Measurements from ENCODE around the gene TNF.

TNF gene

DNA sequence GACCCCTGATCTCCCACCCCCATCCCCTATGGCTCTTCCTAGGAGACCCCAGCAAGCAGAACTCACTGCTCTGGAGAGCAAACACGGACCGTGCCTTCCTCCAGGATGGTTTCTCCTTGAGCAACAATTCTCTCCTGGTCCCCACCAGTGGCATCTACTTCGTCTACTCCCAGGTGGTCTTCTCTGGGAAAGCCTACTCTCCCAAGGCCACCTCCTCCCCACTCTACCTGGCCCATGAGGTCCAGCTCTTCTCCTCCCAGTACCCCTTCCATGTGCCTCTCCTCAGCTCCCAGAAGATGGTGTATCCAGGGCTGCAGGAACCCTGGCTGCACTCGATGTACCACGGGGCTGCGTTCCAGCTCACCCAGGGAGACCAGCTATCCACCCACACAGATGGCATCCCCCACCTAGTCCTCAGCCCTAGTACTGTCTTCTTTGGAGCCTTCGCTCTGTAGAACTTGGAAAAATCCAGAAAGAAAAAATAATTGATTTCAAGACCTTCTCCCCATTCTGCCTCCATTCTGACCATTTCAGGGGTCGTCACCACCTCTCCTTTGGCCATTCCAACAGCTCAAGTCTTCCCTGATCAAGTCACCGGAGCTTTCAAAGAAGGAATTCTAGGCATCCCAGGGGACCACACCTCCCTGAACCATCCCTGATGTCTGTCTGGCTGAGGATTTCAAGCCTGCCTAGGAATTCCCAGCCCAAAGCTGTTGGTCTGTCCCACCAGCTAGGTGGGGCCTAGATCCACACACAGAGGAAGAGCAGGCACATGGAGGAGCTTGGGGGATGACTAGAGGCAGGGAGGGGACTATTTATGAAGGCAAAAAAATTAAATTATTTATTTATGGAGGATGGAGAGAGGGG is 1.9 kb upstream of the TNF start:
- no peak for DNase-seq (ENCODE audit: low read depth)

DNA sequence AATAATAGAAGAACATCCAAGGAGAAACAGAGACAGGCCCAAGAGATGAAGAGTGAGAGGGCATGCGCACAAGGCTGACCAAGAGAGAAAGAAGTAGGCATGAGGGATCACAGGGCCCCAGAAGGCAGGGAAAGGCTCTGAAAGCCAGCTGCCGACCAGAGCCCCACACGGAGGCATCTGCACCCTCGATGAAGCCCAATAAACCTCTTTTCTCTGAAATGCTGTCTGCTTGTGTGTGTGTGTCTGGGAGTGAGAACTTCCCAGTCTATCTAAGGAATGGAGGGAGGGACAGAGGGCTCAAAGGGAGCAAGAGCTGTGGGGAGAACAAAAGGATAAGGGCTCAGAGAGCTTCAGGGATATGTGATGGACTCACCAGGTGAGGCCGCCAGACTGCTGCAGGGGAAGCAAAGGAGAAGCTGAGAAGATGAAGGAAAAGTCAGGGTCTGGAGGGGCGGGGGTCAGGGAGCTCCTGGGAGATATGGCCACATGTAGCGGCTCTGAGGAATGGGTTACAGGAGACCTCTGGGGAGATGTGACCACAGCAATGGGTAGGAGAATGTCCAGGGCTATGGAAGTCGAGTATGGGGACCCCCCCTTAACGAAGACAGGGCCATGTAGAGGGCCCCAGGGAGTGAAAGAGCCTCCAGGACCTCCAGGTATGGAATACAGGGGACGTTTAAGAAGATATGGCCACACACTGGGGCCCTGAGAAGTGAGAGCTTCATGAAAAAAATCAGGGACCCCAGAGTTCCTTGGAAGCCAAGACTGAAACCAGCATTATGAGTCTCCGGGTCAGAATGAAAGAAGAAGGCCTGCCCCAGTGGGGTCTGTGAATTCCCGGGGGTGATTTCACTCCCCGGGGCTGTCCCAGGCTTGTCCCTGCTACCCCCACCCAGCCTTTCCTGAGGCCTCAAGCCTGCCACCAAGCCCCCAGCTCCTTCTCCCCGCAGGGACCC is 981 bp upstream of the TNF start:
- no peak for DNase-seq (ENCODE audit: low read depth)

DNA sequence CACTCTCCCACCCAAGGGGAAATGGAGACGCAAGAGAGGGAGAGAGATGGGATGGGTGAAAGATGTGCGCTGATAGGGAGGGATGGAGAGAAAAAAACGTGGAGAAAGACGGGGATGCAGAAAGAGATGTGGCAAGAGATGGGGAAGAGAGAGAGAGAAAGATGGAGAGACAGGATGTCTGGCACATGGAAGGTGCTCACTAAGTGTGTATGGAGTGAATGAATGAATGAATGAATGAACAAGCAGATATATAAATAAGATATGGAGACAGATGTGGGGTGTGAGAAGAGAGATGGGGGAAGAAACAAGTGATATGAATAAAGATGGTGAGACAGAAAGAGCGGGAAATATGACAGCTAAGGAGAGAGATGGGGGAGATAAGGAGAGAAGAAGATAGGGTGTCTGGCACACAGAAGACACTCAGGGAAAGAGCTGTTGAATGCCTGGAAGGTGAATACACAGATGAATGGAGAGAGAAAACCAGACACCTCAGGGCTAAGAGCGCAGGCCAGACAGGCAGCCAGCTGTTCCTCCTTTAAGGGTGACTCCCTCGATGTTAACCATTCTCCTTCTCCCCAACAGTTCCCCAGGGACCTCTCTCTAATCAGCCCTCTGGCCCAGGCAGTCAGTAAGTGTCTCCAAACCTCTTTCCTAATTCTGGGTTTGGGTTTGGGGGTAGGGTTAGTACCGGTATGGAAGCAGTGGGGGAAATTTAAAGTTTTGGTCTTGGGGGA is 754 bp downstream of the TNF start:
- no peak for DNase-seq (ENCODE audit: low read depth)

DNA sequence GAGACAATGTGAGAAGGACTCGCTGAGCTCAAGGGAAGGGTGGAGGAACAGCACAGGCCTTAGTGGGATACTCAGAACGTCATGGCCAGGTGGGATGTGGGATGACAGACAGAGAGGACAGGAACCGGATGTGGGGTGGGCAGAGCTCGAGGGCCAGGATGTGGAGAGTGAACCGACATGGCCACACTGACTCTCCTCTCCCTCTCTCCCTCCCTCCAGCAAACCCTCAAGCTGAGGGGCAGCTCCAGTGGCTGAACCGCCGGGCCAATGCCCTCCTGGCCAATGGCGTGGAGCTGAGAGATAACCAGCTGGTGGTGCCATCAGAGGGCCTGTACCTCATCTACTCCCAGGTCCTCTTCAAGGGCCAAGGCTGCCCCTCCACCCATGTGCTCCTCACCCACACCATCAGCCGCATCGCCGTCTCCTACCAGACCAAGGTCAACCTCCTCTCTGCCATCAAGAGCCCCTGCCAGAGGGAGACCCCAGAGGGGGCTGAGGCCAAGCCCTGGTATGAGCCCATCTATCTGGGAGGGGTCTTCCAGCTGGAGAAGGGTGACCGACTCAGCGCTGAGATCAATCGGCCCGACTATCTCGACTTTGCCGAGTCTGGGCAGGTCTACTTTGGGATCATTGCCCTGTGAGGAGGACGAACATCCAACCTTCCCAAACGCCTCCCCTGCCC is 1.7 kb downstream of the TNF start:
- no peak for DNase-seq (ENCODE audit: low read depth)

DNA sequence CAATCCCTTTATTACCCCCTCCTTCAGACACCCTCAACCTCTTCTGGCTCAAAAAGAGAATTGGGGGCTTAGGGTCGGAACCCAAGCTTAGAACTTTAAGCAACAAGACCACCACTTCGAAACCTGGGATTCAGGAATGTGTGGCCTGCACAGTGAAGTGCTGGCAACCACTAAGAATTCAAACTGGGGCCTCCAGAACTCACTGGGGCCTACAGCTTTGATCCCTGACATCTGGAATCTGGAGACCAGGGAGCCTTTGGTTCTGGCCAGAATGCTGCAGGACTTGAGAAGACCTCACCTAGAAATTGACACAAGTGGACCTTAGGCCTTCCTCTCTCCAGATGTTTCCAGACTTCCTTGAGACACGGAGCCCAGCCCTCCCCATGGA is 2.2 kb downstream of the TNF start:
- no peak for DNase-seq (ENCODE audit: low read depth)

DNA sequence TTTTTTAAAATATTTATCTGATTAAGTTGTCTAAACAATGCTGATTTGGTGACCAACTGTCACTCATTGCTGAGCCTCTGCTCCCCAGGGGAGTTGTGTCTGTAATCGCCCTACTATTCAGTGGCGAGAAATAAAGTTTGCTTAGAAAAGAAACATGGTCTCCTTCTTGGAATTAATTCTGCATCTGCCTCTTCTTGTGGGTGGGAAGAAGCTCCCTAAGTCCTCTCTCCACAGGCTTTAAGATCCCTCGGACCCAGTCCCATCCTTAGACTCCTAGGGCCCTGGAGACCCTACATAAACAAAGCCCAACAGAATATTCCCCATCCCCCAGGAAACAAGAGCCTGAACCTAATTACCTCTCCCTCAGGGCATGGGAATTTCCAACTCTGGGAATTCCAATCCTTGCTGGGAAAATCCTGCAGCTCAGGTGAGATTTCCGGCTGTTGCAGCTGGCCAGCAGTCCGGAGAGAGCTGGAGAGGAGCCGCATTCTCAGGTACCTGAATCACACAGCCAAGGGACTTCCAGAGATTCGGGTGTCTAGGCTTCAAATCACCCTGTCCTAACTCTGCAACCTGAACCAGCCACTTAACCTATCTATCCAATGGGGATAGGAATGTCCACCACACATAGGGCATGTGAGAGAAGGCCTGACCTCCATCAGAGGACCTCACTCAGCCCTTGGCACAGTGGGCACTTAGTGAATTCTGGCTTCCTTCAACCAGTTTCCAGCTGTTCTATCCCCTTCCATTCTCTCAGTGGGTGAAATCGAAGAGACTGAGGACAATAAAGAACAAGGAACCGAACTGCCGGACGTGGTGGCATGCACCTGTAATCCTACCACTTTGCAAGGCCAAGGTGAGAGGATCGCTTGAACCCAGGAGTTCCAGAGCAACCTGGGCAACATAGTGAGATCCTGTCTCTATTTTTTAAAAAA is 3.1 kb downstream of the TNF start:
- DNase-seq (ENCODE audit: low read depth) = no peak

DNA sequence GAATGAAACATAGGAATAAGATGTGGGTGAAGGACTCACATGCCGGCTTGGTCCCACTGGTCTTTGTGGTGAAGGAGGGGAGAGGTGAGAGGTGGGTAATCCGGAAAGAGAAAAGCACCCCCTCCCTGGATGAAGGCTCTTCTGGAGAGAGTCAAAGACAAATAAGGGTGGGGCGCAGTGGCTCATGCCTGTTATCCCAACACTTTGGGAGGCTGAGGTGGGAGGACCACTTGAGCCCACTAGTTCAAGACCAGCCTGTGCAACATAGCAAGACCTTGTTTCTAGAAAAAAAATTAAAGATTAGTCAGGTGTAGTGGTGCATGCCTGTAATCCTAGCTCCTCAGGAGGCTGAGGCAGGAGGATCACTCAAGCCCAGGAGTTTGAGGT is 3.7 kb downstream of the TNF start:
- no peak for DNase-seq (ENCODE audit: low read depth)

DNA sequence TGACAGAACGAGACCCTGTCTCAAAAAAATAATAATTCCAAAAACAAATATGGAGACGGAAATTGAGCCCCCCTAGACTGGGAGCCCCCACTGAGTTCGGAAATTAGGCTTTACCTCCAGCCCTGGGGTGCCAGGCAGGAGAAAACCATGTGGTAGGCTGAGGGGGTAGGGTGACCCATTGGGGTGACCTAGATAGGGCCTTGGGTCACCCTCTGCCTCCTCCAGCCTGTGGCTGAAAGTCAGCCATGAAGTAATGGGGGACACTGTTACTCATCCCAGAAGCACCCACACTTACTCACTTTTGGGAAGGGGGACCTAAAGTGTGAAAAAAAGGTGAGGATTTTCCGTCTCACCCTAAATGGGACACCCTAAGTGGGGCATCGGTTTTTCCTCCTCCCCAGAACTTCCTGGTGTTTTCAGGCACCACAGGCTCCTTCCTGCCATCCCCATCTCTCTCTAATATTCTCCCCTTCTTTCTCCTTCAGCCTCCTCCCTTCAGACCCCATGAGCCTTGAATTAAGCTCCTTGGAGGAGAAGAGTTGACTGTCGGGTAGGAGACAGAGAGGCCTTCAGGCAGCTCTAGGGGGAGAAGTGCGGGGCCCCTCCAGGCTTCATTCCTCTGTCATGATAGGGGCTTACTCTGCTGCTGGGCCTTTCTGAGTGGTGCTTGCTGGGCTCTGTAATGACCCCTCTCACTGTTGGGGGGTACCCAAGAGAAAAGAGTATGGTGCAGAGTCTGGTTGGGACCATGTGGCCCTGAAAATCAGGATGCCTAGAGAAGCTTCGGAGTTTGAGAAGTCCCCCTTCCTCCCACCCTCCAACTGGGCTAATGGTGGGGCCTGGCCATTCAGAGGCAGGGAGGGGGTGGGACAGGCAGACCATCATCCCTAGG is 4.4 kb downstream of the TNF start:
- no peak for DNase-seq (ENCODE audit: low read depth)

DNA sequence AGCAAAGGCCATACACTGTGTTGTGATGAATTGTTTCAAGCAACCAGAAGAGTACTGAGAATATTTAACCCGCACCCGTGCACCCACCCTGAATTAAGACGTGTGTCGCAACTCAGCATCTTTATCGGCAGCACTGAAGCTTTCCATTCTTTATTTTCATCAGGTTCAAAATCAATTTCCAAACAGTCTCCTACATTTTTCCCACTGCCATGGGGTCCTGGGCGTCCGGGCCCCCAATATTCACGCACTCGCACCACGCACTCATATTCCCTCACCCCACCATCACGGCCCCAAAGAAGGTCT is 5.0 kb downstream of the TNF start:
- DNase-seq (ENCODE audit: low read depth) = no peak

DNA sequence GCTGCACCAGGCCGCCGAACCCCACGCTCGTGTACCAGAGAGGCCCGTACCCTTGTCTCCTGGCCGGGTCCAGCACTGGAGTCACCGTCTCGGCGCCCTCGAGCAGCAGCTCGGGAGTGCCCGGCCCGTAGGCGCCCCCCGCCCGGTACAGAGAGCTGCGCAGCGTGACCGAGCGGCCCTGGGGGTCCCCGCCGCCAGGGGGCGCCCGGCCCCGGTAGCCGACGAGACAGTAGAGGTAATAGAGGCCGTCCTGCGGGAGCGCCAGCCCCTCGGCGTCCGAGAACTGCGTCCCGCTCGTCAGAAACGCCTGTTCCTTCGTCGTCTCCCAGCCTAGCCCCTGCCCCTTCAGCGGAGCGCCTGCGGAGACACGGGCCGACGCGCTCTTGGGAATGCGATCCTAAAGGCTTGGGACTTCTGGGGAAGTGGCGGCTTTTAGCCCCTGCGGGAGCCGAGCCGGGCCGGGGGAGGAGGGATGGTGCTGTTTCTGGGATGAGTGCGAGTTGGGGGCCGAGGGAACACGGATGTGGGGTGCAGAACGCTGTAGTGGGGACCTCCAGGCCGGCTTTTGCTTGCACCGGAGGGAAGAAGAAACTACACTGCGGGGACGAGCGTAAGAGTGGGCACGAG is 5.6 kb downstream of the TNF start:
- peak; percentile 83 for DNase-seq (ENCODE audit: low read depth)

DNA sequence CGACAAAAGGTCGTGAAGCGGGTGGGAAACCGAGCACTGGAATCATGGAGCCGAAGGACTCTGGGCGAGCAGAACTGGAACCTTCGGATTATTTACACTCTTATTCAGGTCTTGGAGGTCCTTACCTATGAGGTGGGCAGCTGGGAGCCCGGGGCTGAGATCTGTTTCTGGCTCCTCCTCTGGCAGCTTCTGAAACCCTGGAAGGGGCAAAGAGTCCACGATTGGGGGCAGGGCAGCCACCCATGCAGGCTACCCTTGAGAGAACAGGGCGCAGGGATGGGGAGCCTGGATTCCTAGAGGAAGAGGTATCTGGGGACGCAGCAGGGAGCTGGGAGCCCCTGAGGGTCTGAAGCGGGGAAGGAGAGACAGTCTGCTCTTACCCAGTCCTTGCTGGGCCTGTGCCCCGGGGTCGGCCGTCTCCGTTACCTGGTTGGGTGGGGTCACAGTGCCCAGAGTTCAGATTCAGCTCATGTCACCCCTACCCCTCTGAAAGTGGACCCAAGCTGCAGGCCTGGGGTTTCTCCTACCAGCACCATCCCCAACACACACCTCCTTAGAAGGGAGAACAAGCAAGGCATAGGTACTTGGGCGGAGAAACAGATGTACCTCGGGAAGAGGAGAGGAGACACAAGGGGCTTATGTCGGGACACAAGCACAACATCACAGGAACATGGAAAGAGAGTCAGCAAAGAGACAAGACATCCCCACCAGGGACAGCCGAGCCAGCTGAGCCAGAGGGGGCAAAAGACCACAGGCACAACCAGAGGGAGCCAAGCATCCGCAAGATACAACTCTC is 6.3 kb downstream of the TNF start:
- no peak for DNase-seq (ENCODE audit: low read depth)

DNA sequence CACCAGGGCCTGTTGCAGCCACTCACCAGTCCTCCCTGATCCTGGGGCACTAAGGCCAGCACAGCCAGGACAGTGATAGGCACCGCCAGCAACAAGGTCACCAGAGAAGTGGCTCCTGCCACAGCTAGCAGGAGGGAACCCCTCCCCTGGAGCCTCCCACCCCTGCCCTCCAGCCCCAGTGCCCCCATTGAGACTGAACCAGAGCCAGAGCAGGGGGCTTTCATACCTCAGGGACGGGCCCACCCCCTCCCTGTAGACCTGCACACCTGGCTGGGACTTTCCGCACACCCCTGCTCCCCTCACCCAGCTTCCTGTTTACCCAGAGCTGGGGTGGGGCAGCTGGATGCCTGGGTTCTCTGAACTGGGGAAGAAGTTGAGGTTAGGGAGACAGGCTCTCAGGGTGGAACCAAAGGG is 6.9 kb downstream of the TNF start, which contains the start of gene LTB:
Gene LTB, minus strand, starts transcription at position 195 of the 414 bp plus-strand sequence. Its CDS starts 7 bp downstream, at position 188.
- DNase-seq (ENCODE audit: low read depth) = no peak

DNA sequence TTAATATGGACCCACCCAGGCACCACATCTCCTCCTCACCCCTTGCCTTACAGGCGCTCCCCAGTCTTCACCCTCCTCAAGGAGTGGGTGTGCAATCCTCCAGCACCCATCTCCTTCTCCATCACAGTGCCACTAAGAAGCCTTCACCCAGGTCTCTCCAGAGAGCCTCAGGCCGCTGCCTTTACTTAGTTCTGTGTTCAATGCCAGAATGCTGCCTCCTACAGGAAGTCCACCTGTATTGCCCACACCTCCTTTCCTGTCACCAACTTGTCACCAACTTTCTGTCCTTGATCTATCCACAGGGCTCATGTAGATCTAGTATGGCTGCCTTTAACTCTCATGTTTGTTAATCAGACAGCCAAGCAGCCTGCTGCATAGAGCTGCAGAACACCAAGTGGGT is 10.1 kb downstream of the TNF start:
- no peak for DNase-seq (ENCODE audit: low read depth)

DNA sequence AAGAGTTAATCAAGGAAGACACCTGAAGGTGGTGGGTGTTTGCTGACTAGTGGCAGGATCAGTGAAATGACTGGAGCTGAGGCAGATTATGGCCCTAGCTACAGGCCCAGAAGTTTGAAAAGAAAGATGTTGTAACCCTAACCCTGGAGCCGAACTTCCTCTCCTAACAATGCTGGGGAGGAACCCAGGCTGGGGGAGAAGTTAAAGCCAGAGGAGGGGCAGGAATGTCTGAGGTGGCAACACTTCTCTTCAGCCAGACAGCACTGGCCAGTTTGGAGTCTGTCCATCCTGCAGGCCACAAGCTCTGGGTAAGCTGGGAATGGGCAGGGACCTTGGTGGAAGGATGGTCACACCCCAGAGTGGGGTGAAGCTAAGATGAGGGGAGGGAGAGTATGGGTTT is 10.6 kb downstream of the TNF start, which contains the start of gene LST1:
Gene LST1, plus strand, starts transcription at position 270 of the 400 bp plus-strand sequence. CDS start 1,023 bp downstream, outside the sequence.
- DNase-seq (ENCODE audit: low read depth) = no peak

DNA sequence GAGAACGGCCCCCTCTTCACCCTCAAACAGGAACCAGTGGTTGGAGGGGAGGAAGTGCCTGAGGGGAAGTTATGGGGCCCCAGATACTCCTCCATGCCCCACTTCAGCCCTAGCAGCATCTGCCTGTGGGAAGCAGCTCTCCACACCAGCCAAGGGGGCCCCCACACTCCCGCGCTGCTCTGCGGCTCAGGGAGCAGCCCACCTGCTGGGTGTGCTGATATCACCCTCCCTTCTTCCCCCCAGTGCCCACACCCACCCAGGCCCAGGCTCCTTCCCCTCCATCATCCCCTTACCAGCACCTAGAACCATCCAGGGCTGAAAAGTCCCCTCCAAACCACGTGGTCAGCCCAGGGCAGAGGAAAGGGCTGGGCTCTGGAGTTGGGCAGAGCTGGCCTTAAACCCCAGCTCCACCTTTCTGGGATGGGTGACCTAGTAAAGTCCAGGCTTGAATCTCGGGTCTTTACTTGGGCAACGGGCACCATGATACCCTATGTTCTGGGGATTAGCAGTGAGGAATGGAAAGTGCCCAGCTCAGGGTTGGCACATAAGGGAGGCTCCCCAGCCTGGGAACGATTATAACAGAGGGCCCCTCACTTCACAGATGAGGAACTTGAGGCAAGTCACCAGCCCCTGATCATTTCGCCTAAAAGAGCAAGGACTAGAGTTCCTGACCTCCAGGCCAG is 11.4 kb downstream of the TNF start:
- no peak for DNase-seq (ENCODE audit: low read depth)

DNA sequence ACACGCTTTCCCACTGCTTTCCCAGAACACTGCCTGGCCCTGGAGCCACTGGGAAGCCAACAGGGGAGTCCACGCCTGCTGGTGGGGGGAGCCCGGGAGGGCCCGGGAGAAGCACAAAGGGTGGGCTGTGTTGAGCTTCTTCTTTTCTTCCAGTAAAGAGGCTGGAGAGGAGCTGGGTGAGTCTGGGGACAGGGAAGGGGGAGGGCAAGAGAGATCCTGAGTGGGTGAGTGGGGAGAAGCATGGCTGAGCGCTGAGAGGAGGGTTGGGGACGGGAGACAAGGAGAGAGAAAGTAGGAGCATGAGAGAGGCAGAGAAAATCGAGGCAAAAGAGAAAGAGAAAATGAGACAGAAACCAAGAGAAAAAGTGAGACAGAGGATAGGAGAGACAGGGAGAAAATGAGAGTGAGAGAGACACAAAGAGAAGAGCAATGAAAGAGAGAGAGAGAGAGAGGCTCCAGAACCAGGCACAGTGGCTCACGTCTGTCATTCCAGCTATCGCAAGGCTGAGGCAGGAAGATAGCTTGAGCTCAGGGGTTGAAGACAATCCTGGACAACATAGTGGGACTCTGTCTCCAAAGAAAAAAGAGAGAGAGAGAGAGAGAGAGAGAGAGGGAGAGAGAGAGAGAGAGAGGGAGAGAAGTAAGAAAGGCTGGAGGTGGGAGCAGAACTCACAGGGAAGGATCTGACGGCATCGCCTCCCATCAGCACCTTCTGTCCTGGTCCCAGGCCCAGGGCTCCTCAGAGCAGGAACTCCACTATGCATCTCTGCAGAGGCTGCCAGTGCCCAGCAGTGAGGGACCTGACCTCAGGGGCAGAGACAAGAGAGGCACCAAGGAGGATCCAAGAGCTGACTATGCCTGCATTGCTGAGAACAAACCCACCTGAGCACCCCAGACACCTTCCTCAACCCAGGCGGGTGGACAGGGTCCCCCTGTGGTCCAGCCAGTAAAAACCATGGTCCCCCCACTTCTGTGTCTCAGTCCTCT is 12.7 kb downstream of the TNF start:
- no peak for DNase-seq (ENCODE audit: low read depth)
